Testis (tissue), 2 donors: ENCODE measurements around the gene SF3B1.

Source experiments
- POLR2A ChIP-seq: fragments of 450-650 bp; IDR thresholded peaks from one replicate; pipeline ENCODE4 v1.6.1; 2017; ENCODE audit warnings: antibody characterized with exemption, mild to moderate bottlenecking, moderate library complexity
- TF ChIP-seq, protein P1 (sequence below), 3 experiments: fragments of 450-650 bp in 2 of 3; fragments of 200-600 bp in 1 of 3; sonication (generic) in 1 of 3; IDR thresholded peaks; one replicate each; pipeline ENCODE4 v1.5.1; 2016 to 2019; ENCODE audit warnings: antibody characterized with exemption in 3 of 3, mild to moderate bottlenecking in 2 of 3, moderate library complexity in 1 of 3

DNA sequence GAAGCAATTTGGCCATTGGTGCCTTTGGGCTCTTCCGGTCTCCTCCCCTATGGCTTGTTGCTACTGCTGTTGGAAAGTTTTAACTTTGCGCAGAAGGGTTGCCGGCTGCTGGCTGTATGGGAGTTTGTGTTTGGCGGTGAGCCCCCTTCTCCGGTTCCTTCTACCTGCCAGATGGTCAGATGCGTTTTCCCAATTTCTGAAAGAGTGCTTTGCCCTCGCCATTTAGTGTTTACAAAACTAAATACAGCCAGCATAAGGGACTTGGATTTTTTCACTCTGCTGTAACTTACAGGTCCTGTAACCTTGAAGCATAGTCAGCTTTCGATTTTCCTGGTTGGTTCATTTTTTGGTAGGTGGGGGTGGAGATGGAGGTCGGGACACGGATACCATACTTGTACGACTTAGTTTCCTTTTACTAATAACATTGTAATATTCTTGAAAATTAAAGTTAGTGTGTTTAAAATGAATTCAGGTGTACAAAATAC, 19.1 kb upstream of the SF3B1 start:
- TF ChIP-seq, protein P1, sequence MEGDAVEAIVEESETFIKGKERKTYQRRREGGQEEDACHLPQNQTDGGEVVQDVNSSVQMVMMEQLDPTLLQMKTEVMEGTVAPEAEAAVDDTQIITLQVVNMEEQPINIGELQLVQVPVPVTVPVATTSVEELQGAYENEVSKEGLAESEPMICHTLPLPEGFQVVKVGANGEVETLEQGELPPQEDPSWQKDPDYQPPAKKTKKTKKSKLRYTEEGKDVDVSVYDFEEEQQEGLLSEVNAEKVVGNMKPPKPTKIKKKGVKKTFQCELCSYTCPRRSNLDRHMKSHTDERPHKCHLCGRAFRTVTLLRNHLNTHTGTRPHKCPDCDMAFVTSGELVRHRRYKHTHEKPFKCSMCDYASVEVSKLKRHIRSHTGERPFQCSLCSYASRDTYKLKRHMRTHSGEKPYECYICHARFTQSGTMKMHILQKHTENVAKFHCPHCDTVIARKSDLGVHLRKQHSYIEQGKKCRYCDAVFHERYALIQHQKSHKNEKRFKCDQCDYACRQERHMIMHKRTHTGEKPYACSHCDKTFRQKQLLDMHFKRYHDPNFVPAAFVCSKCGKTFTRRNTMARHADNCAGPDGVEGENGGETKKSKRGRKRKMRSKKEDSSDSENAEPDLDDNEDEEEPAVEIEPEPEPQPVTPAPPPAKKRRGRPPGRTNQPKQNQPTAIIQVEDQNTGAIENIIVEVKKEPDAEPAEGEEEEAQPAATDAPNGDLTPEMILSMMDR (IDR thresholded peaks at IDR 0.05), result no peak
- no peak for TF ChIP-seq POLR2A
